WTC11 (cell line): Measurements from ENCODE around the gene ABLIM2.

Experiments
- ATF2 ChIP-seq: sonication (generic); formaldehyde crosslinking; IDR thresholded peaks from 2 replicates; pipeline ENCODE4 v1.8.1; 2022; ENCODE audit warnings: low read depth, missing genetic modification reagents, borderline replicate concordance
- ATF6 ChIP-seq: sonication (generic); formaldehyde crosslinking; IDR thresholded peaks from 2 replicates; pipeline ENCODE4 v1.8.1; 2023; ENCODE audit warnings: mild to moderate bottlenecking, missing genetic modification reagents
- CREB1 ChIP-seq: sonication (generic); formaldehyde crosslinking; IDR thresholded peaks from 2 replicates; pipeline ENCODE4 v1.8.0; 2023; ENCODE audit warnings: mild to moderate bottlenecking, missing genetic modification reagents
- CTCF ChIP-seq: fragments of 200-600 bp; IDR thresholded peaks from 2 replicates; pipeline ENCODE4 v1.8.0; 2022; ENCODE audit warnings: antibody characterized with exemption
- E2F1 ChIP-seq: sonication (generic); formaldehyde crosslinking; IDR thresholded peaks from 2 replicates; pipeline ENCODE4 v1.8.0; 2022; ENCODE audit warnings: mild to moderate bottlenecking, missing genetic modification reagents
- E2F4 ChIP-seq: sonication (generic); formaldehyde crosslinking; IDR thresholded peaks from 2 replicates; pipeline ENCODE4 v1.8.1; 2022; ENCODE audit warnings: low read depth, mild to moderate bottlenecking, moderate library complexity, missing genetic modification reagents, borderline replicate concordance
- ELF4 ChIP-seq: sonication (generic); formaldehyde crosslinking; IDR thresholded peaks from 2 replicates; pipeline ENCODE4 v1.8.1; 2022; ENCODE audit warnings: low read depth, mild to moderate bottlenecking, moderate library complexity, missing genetic modification reagents
- JUN ChIP-seq: sonication (generic); formaldehyde crosslinking; IDR thresholded peaks from 2 replicates; pipeline ENCODE4 v1.8.0; 2023; ENCODE audit warnings: mild to moderate bottlenecking, missing genetic modification reagents
- MAX ChIP-seq: sonication (generic); formaldehyde crosslinking; IDR thresholded peaks from 2 replicates; pipeline ENCODE4 v1.8.0; 2022; ENCODE audit warnings: mild to moderate bottlenecking, missing genetic modification reagents
- NFE2L1 ChIP-seq: sonication (generic); formaldehyde crosslinking; IDR thresholded peaks from 2 replicates; pipeline ENCODE4 v1.8.1; 2023; ENCODE audit warnings: missing genetic modification reagents
- NFYB ChIP-seq: sonication (generic); formaldehyde crosslinking; conservative IDR thresholded peaks from 2 replicates; pipeline ENCODE4 v1.8.0; 2022; ENCODE audit warnings: low read depth, missing genetic modification reagents
- PRDM15 ChIP-seq: sonication (generic); formaldehyde crosslinking; IDR thresholded peaks from 2 replicates; pipeline ENCODE4 v1.8.0; 2022; ENCODE audit warnings: missing genetic modification reagents
- ZNF281 ChIP-seq: sonication (generic); formaldehyde crosslinking; IDR thresholded peaks from 2 replicates; pipeline ENCODE4 v1.8.0; 2023; ENCODE audit warnings: mild to moderate bottlenecking, missing genetic modification reagents
- ZSCAN18 ChIP-seq: fragments of 250-450 bp; sonication (Bioruptor Pico); IDR thresholded peaks from 2 replicates; pipeline ENCODE4 v2.1.2; 2022; ENCODE audit warnings: mild to moderate bottlenecking, moderate library complexity

GRCh38 chr4:7952615-7953014 is 206.0 kb downstream of the ABLIM2 start:
- TF ChIP-seq CTCF (no peak), ZSCAN18 (CRISPR knock-in tag) (no peak), ATF6 (CRISPR knock-in tag) (no peak), NFYB (CRISPR knock-in tag) (no peak), NFE2L1 (no peak), E2F1 (CRISPR knock-in tag) (no peak), ATF2 (CRISPR knock-in tag) (no peak), JUN (CRISPR knock-in tag) (no peak), MAX (CRISPR knock-in tag) (no peak), E2F4 (no peak), ELF4 (CRISPR knock-in tag) (no peak), PRDM15 (CRISPR knock-in tag) (no peak), ZNF281 (no peak), CREB1 (no peak)
